Gastrocnemius medialis (tissue), 4 donors: ENCODE results near the gene PGAP3.

Experiments used
- POLR2A ChIP-seq, 2 donors: fragments of 450-650 bp; IDR thresholded peaks; one replicate each; pipeline ENCODE4 v1.6.1; 2017; ENCODE audit warnings: antibody characterized with exemption in 2 of 2, mild to moderate bottlenecking in 2 of 2, moderate library complexity in 2 of 2
- TF ChIP-seq, protein P1 (sequence below), 5 experiments: fragments of 450-650 bp in 3 of 5; fragments of 200-600 bp in 2 of 5; sonication (generic) in 2 of 5; IDR thresholded peaks in 4 of 5; conservative IDR thresholded peaks in 1 of 5; 1 replicate in 4 of 5; 2 replicates in 1 of 5; pipeline ENCODE4 v1.5.1; 2016 to 2019; ENCODE audit warnings: antibody characterized with exemption in 5 of 5, mild to moderate bottlenecking in 3 of 5, moderate library complexity in 3 of 5

DNA sequence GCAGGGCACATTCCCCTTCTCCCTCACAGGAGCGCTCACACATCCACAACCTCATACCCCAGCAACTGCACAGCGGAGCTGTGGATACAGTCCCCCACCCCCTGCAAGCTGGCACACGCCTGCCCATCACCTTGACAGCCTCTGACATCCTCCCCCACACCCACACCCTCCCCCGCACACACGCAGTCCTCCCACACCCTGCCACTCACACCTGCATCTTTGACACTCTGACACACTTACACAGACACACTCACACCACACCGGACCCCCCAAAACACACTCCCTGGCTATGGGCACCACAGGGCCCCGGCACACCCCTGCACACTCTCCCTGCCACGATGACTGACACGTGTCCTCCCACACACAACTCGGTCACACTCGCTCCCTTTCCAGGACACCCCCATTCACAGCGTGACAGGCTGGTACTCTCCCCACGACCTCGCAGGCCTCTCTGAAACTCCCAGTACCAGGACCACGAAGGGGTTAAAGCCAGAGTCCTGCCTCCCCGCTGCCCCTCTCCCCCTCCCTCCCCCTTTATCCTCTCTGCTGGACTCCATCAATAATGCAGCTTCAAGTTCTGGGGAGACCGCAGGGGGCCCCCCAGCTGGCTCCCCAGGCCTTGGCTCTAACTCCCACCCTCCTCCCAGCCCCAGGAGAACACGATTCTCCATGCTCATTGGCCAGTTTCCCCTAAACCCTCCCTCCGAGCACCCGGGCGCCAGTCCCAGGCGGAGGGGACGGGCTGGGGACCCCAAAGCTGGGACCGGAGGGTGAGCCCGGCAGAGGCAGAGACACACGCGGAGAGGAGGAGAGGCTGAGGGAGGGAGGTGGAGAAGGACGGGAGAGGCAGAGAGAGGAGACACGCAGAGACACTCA, 61.4 kb downstream of the PGAP3 start, which contains the start of gene PPP1R1B:
- TF ChIP-seq, protein P1, sequence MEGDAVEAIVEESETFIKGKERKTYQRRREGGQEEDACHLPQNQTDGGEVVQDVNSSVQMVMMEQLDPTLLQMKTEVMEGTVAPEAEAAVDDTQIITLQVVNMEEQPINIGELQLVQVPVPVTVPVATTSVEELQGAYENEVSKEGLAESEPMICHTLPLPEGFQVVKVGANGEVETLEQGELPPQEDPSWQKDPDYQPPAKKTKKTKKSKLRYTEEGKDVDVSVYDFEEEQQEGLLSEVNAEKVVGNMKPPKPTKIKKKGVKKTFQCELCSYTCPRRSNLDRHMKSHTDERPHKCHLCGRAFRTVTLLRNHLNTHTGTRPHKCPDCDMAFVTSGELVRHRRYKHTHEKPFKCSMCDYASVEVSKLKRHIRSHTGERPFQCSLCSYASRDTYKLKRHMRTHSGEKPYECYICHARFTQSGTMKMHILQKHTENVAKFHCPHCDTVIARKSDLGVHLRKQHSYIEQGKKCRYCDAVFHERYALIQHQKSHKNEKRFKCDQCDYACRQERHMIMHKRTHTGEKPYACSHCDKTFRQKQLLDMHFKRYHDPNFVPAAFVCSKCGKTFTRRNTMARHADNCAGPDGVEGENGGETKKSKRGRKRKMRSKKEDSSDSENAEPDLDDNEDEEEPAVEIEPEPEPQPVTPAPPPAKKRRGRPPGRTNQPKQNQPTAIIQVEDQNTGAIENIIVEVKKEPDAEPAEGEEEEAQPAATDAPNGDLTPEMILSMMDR (IDR thresholded peaks at IDR 0.05 in 4 of 5, conservative IDR thresholded peaks at IDR 0.05 in 1 of 5), result no peak
- TF ChIP-seq POLR2A (IDR thresholded peaks at IDR 0.05), result no peak
